Bronchial epithelial cell (primary cell): ENCODE measurements around the gene SNCAIP. TPM values are rescaled to one million over a fixed set of nuclear protein-coding genes. Genes with fewer than 3 reads are reported as not detected.

Source experiments
- DNase-seq: peaks from one replicate; pipeline ENCODE4 v3.0.0-alpha.2; 2010; ENCODE audit warnings: low read depth
- FAIRE-seq: peaks from 2 replicates; lab custom pipeline; 2011; peaks lifted over from hg19 to GRCh38; lab: Jason Lieb, UNC
- H3K27me3 ChIP-seq: 2 replicates; pipeline ENCODE4 v1.5.1; 2011; ENCODE audit warnings: low read length; ENCODE audit not compliant: control insufficient read depth, insufficient read depth
- H3K36me3 ChIP-seq: 2 replicates; pipeline ENCODE4 v1.5.1; 2011; ENCODE audit warnings: low read length; ENCODE audit not compliant: control insufficient read depth, insufficient read depth
- H3K4me3 ChIP-seq: 2 replicates; pipeline ENCODE4 v1.5.1; 2011; ENCODE audit warnings: mild to moderate bottlenecking, low read depth, low read length, control low read depth
- total RNA-seq: library from RNA; depleted of rRNA; stranded (reverse); fragments of >200 nt; gene quantifications from 2 replicates; pipeline ENCODE4 v1.2.1, GENCODE V29; 2014
- TF ChIP-seq, protein P1 (sequence below): IDR thresholded peaks from 2 replicates; pipeline ENCODE4 v1.5.1; 2011; ENCODE audit warnings: mild to moderate bottlenecking, moderate library complexity, low read length, control low read depth, inconsistent platforms; ENCODE audit not compliant: insufficient read depth, severe bottlenecking

The SNCAIP gene
- total RNA-seq, 1 donor from 2014 or later = 0.26 TPM

DNA sequence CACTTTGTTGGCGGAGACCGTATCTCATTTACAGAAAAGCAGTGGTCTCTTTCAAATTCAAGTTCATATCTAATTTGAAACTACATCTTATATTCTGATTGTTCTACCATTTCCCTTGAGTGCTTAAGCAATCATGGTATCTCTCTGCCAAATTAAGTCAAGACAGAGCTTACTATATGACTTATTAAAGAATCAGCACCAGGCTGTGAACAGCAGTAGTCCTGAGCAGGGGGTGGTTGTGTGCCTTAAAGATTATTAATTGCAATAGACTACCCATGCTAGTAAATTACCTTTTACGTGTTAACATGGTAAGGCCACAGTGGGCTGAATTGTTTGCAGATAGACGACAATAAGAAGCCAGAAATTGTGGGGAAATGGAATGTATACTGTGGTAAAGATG lies 21.5 kb downstream of the SNCAIP start:
- no peak for DNase-seq
- Histone ChIP-seq H3K27me3 (peaks cover 3% of the 10 kb centered on the region), H3K36me3 (no peaks in the 10 kb centered on the region), H3K4me3 (no peak overlapping the region)
- FAIRE-seq = no peak
- TF ChIP-seq, protein P1, sequence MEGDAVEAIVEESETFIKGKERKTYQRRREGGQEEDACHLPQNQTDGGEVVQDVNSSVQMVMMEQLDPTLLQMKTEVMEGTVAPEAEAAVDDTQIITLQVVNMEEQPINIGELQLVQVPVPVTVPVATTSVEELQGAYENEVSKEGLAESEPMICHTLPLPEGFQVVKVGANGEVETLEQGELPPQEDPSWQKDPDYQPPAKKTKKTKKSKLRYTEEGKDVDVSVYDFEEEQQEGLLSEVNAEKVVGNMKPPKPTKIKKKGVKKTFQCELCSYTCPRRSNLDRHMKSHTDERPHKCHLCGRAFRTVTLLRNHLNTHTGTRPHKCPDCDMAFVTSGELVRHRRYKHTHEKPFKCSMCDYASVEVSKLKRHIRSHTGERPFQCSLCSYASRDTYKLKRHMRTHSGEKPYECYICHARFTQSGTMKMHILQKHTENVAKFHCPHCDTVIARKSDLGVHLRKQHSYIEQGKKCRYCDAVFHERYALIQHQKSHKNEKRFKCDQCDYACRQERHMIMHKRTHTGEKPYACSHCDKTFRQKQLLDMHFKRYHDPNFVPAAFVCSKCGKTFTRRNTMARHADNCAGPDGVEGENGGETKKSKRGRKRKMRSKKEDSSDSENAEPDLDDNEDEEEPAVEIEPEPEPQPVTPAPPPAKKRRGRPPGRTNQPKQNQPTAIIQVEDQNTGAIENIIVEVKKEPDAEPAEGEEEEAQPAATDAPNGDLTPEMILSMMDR = no peak

- Histone ChIP-seq H3K36me3 (no peaks in the 10 kb centered on the region), H3K27me3 (peaks cover 3% of the 10 kb centered on the region), H3K4me3 (no peak overlapping the region)
- FAIRE-seq = no peak
- TF ChIP-seq, protein P1 = no peak
- no peak for DNase-seq
Measured at GRCh38 chr5:122339591-122339990, 27.6 kb downstream of the SNCAIP start.

GRCh38 chr5:122341087-122341486 lies 29.1 kb downstream of the SNCAIP start:
- DNase-seq = no peak
- TF ChIP-seq, protein P1 = no peak
- FAIRE-seq = no peak

GRCh38 chr5:122342256-122342655 lies 30.2 kb downstream of the SNCAIP start:
- TF ChIP-seq, protein P1 = no peak
- no peak for DNase-seq
- H3K4me3 ChIP-seq = no peak overlapping the region
- no peaks in the 10 kb centered on the region for H3K36me3 ChIP-seq
- no peaks in the 10 kb centered on the region for H3K27me3 ChIP-seq
- no peak for FAIRE-seq

More at GRCh38 chr5:122341087-122341486, 29.1 kb downstream of the SNCAIP start:
- H3K36me3 ChIP-seq = no peaks in the 10 kb centered on the region
- no peak overlapping the region for H3K4me3 ChIP-seq
- H3K27me3 ChIP-seq = no peaks in the 10 kb centered on the region

- TF ChIP-seq, protein P1 = no peak
- no peak for DNase-seq
- Histone ChIP-seq H3K36me3 (no peaks in the 10 kb centered on the region), H3K27me3 (no peaks in the 10 kb centered on the region), H3K4me3 (no peak overlapping the region)
- FAIRE-seq = no peak
Measured at GRCh38 chr5:122346897-122347581, 35.0 kb downstream of the SNCAIP start.

GRCh38 chr5:122350496-122350895 lies 38.5 kb downstream of the SNCAIP start:
- TF ChIP-seq, protein P1 = no peak
- Histone ChIP-seq H3K27me3 (no peaks in the 10 kb centered on the region), H3K36me3 (no peaks in the 10 kb centered on the region), H3K4me3 (no peak overlapping the region)
- no peak for FAIRE-seq
- DNase-seq = no peak
